Smooth muscle cell (in vitro differentiated cells): Measurements from ENCODE around the gene PDZRN4. TPM values are rescaled to one million over a fixed set of nuclear protein-coding genes. Genes with fewer than 3 reads are reported as not detected.

ENCODE experiments used
- DNase-seq: peaks from one replicate; lab custom pipeline; 2025; ENCODE audit not compliant: unreplicated experiment; lab: John Stamatoyannopoulos, UW
- H2AFZ ChIP-seq: fragments of 200-600 bp; sonication (generic); 2 replicates; pipeline ENCODE4 v1.6.0; 2016; ENCODE audit warnings: antibody characterized with exemption, low read depth, mild to moderate bottlenecking
- H3F3A ChIP-seq: fragments of 200-600 bp; sonication (generic); 2 replicates; pipeline ENCODE4 v1.6.0; 2017; ENCODE audit warnings: antibody characterized with exemption, low read depth
- H3K27ac ChIP-seq: fragments of 200-600 bp; sonication (generic); 2 replicates; pipeline ENCODE4 v1.5.1; 2016; ENCODE audit warnings: low read depth, mild to moderate bottlenecking
- H3K27me3 ChIP-seq: fragments of 200-600 bp; sonication (generic); 2 replicates; pipeline ENCODE4 v1.6.1; 2016; ENCODE audit warnings: low read depth, mild to moderate bottlenecking
- H3K36me3 ChIP-seq: fragments of 200-600 bp; sonication (generic); 2 replicates; pipeline ENCODE4 v1.5.1; 2016; ENCODE audit warnings: low read depth
- H3K4me1 ChIP-seq: fragments of 200-600 bp; sonication (generic); 2 replicates; pipeline ENCODE4 v1.5.1; 2016; ENCODE audit warnings: low read depth
- H3K4me2 ChIP-seq: fragments of 200-600 bp; sonication (generic); 2 replicates; pipeline ENCODE4 v1.6.0; 2016; ENCODE audit warnings: mild to moderate bottlenecking
- H3K4me3 ChIP-seq: fragments of 200-600 bp; sonication (generic); 2 replicates; pipeline ENCODE4 v1.5.1; 2016; ENCODE audit warnings: mild to moderate bottlenecking
- H3K79me2 ChIP-seq: fragments of 200-600 bp; sonication (generic); 2 replicates; pipeline ENCODE4 v1.6.0; 2016; ENCODE audit warnings: low read depth, mild to moderate bottlenecking
- H3K9ac ChIP-seq: fragments of 200-600 bp; sonication (generic); 2 replicates; pipeline ENCODE4 v1.6.0; 2016; ENCODE audit warnings: low read depth
- H3K9me3 ChIP-seq: fragments of 200-600 bp; sonication (generic); replicated peaks from 2 replicates; pipeline ENCODE4 v1.5.1; 2016; ENCODE audit warnings: low read depth
- H4K20me1 ChIP-seq: fragments of 200-600 bp; sonication (generic); 2 replicates; pipeline ENCODE4 v1.6.0; 2016; ENCODE audit warnings: low read depth
- CTCF ChIP-seq: fragments of 200-600 bp; sonication (generic); IDR thresholded peaks from 2 replicates; pipeline ENCODE4 v1.5.1; 2017; ENCODE audit warnings: borderline replicate concordance, mild to moderate bottlenecking, antibody characterized with exemption; ENCODE audit not compliant: insufficient read depth, poor library complexity, severe bottlenecking
- WGBS: methylation state at CpG from one replicate; pipeline ENCODE4 v1.1.7; 2016; ENCODE audit warnings: low lambda C conversion rate; 5-methylcytosine and 5-hydroxymethylcytosine counted together
- polyA plus RNA-seq: library from polyadenylated mRNA; unstranded; fragments of >200 nt; fragmentation: Nextera tagmentation; extraction: Ambion mirVana; gene quantifications from 2 replicates; pipeline ENCODE4 v1.2.1, GENCODE V29; 2016
- total RNA-seq: library from RNA; depleted of rRNA; stranded (reverse); fragments of >200 nt; gene quantifications from 2 replicates; pipeline ENCODE4 v1.2.3, GENCODE V29; 2014

Gene PDZRN4
- total and polyA plus RNA-seq, 2 experiments from 2014 or later: 4.7 to 5.4 TPM

GRCh38 chr12:41442896-41443295 lies 254.8 kb downstream of the PDZRN4 start:
- Histone ChIP-seq H3K4me1 (peaks cover 4% of the 10 kb centered on the region), H3K27ac (no peak overlapping the region), H3F3A (no peaks in the 10 kb centered on the region), H3K9ac (no peak overlapping the region), H3K9me3 (no peaks in the 10 kb centered on the region), H3K27me3 (no peaks in the 10 kb centered on the region), H3K79me2 (no peaks in the 10 kb centered on the region), H4K20me1 (no peaks in the 10 kb centered on the region), H3K4me3 (no peak overlapping the region), H3K4me2 (no peak overlapping the region), H2AFZ (no peak overlapping the region), H3K36me3 (no peaks in the 10 kb centered on the region)
- TF ChIP-seq CTCF: no peak
- no peak for DNase-seq

GRCh38 chr12:41443690-41444089 lies 255.6 kb downstream of the PDZRN4 start:
- Histone ChIP-seq H3K27me3 (no peaks in the 10 kb centered on the region), H2AFZ (peak overlapping the region; percentile 30), H3F3A (no peaks in the 10 kb centered on the region), H3K4me1 (peaks cover 4% of the 10 kb centered on the region), H3K4me2 (no peak overlapping the region), H3K9ac (no peak overlapping the region), H3K4me3 (no peak overlapping the region), H3K27ac (no peak overlapping the region), H3K79me2 (no peaks in the 10 kb centered on the region), H3K9me3 (no peaks in the 10 kb centered on the region), H3K36me3 (no peaks in the 10 kb centered on the region), H4K20me1 (no peaks in the 10 kb centered on the region)
- no peak for TF ChIP-seq CTCF
- WGBS: 71% methylated on average over 2 of the region's 2 CpGs
- no peak for DNase-seq

GRCh38 chr12:41452838-41453407 lies 264.8 kb downstream of the PDZRN4 start:
- H3K4me1 ChIP-seq: no peaks in the 10 kb centered on the region
- H3K4me2 ChIP-seq: no peak overlapping the region
- no peaks in the 10 kb centered on the region for H4K20me1 ChIP-seq
- H3K27me3 ChIP-seq: no peaks in the 10 kb centered on the region
- no peak overlapping the region for H3K4me3 ChIP-seq
- no peaks in the 10 kb centered on the region for H3K79me2 ChIP-seq
- H3K9me3 ChIP-seq: no peaks in the 10 kb centered on the region
- WGBS: 68% methylated on average over 6 of the region's 6 CpGs
- no peak overlapping the region for H3K27ac ChIP-seq
- H3F3A ChIP-seq: no peaks in the 10 kb centered on the region
- no peak for DNase-seq
- no peaks in the 10 kb centered on the region for H3K36me3 ChIP-seq
- no peak overlapping the region for H3K9ac ChIP-seq
- no peak overlapping the region for H2AFZ ChIP-seq
- no peak for TF ChIP-seq CTCF

- DNase-seq: no peak
- WGBS: 96% methylated on average over 4 of the region's 4 CpGs
Observed at GRCh38 chr12:41453409-41453808, 265.3 kb downstream of the PDZRN4 start.

More at GRCh38 chr12:41453409-41453808, 265.3 kb downstream of the PDZRN4 start:
- H3K9me3 ChIP-seq: no peaks in the 10 kb centered on the region
- H3K36me3 ChIP-seq: no peaks in the 10 kb centered on the region
- H4K20me1 ChIP-seq: no peaks in the 10 kb centered on the region
- no peaks in the 10 kb centered on the region for H3K27me3 ChIP-seq
- H3F3A ChIP-seq: no peaks in the 10 kb centered on the region
- H3K4me2 ChIP-seq: no peak overlapping the region
- no peak overlapping the region for H3K4me3 ChIP-seq
- no peak overlapping the region for H3K9ac ChIP-seq
- H3K4me1 ChIP-seq: no peaks in the 10 kb centered on the region
- H2AFZ ChIP-seq: no peak overlapping the region
- no peaks in the 10 kb centered on the region for H3K79me2 ChIP-seq
- no peak for TF ChIP-seq CTCF
- no peak overlapping the region for H3K27ac ChIP-seq
